Fibroblast of skin of right quadriceps (primary cell): Measurements from ENCODE around the gene ABCC3.
"Not testable (repeated sequence)": the region's sequence is repeated elsewhere in the genome, so short reads cannot be mapped to it uniquely, and the experiment has no call there.

Source experiments
- DNase-seq: peaks from one replicate; pipeline ENCODE4 v3.0.0-alpha.2; 2013

The ABCC3 gene

GRCh38 chr17:50672071-50672470 is 37.4 kb downstream of the ABCC3 start:
- DNase-seq, result no peak

GRCh38 chr17:50672831-50673551 is 38.3 kb downstream of the ABCC3 start:
- DNase-seq, result no peak

- DNase-seq, result no peak
Observed at GRCh38 chr17:50675190-50675589, 40.5 kb downstream of the ABCC3 start.

- no peak for DNase-seq
Observed at GRCh38 chr17:50675627-50676026, 40.9 kb downstream of the ABCC3 start.

DNA sequence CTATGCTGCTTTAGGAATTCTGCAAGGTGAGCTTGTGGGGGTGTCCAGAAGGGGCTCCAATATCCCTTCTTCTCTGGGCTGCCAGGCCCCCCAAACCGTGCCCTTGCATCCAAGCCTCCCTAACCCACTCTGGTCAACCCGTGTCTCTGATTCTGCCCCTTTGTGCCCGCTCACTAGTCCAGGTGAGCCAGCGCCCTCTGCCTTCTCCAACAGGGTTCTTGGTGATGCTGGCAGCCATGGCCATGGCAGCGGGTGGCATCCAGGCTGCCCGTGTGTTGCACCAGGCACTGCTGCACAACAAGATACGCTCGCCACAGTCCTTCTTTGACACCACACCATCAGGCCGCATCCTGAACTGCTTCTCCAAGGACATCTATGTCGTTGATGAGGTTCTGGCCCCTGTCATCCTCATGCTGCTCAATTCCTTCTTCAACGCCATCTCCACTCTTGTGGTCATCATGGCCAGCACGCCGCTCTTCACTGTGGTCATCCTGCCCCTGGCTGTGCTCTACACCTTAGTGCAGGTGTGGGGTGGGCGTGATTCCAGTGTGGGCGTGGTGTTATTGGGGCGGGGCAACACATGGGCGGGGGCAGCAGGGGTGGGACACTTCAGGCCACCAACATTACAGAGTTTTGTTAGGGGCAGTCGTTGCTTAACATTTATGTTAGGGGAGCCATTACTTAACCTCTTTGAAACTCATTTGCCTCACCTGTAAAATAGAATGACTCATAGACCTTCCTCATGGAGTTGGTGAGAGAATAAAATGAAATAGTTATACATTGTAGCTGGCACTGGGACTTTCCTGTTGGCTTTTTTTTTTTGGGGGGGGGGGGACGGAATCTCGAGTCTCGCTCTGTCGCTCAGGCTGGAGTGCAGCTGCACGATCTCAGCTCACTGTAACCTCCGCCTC is 41.6 kb downstream of the ABCC3 start:
- no peak for DNase-seq

GRCh38 chr17:50677851-50678375 is 43.2 kb downstream of the ABCC3 start:
- no peak for DNase-seq

GRCh38 chr17:50679008-50679544 is 44.4 kb downstream of the ABCC3 start:
- DNase-seq, result no peak

DNA sequence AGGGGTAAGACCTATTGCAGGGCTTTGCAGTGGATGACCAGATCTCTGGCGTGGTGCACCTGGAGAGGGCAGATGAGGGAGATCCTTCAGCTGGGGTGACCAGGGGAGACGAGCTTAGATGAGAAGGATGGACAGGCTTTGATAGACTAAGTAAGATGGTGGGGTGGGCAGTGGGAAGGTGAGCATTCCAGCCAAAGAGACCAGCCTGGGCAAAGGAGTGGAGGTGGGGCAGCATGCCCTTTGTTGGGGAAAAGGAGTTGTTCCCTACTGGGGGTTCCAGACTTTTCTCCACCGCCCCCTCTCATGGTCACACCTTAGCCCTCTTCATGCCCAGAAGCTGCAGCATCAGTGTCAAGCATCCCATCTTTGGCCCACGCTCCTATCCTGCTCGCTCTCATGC is 45.4 kb downstream of the ABCC3 start:
- no peak for DNase-seq

DNA sequence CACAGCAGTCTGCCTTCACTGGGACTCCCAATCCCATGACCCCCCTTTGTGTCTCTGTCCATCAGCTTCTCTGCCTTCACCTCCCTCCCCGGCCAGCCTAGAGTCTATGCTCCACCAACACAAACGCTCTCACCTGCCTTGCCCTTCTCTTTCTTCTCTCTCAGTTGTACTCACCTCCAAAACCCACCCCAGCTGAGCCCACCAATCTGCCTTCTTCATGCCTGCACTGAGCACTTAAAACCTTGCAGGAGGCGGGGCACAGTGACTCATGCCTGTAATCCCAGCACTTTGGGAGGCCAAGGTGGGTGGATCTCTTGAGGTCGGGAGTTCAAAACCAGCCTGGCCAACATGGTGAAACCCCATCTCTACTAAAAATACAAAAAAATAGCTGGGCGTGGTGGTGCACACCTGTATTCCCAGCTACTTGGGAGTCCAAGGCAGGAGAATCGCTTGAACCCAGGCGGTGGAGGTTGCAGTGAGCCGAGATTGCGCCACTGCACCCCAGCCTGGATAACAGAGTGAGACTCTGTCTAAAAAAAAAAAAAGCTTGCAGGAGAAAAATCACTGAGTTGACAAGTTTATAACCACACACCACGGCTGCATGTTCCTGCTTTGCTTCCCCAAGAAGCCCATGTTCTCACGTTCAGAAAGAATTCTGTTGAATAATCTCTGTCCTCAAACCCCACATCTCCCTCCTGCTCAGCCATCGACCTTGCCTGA is 46.0 kb downstream of the ABCC3 start:
- DNase-seq, result not testable (repeated sequence)

GRCh38 chr17:50681263-50682200 is 46.9 kb downstream of the ABCC3 start:
- DNase-seq, result peak; percentile 85

DNA sequence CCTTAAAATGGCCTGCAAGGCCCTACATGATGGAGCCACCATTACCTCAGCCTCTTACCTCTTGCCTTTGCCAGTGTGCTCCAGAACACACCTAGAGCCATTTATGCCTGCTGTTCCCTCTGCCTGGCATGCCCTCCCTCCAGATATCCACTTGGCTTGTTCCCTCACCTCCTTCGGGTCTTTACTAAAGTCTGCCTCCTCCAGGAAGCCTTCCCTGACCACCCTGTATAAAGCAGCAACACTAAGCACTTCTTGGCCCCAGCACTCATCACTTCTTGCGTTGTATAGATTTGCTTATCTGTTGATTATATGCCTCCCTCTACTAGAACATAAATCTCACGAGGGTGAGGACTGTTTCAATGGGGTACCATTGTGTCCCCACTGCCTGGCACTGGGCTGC is 47.8 kb downstream of the ABCC3 start:
- DNase-seq, result no peak

DNA sequence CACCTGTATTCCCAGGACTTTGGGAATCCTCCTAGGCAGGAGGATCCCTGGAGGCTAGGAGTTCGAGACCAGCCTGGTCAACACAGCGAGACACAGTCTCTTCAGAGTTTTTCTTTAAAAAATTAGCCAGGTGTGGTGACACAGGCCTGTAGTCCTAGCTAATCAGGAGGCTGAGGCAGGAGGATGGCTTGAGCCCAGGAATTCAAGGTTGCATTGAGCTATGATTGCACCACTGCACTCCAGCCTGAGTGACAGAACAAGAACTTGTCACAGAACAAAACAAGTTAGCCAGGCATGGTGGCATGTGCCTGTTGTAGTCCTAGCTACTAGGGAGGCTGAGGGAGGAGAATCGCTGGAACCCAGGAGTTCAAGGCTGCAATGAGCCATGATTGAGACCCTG is 48.3 kb downstream of the ABCC3 start:
- DNase-seq, result no peak

- DNase-seq, result no peak
Observed at GRCh38 chr17:50683434-50684287, 49.0 kb downstream of the ABCC3 start.

GRCh38 chr17:50684288-50684611 is 49.6 kb downstream of the ABCC3 start:
- no peak for DNase-seq

- no peak for DNase-seq
Observed at GRCh38 chr17:50684612-50685333, 50.1 kb downstream of the ABCC3 start.

- DNase-seq, result no peak
Observed at GRCh38 chr17:50685334-50685665, 50.6 kb downstream of the ABCC3 start.

DNA sequence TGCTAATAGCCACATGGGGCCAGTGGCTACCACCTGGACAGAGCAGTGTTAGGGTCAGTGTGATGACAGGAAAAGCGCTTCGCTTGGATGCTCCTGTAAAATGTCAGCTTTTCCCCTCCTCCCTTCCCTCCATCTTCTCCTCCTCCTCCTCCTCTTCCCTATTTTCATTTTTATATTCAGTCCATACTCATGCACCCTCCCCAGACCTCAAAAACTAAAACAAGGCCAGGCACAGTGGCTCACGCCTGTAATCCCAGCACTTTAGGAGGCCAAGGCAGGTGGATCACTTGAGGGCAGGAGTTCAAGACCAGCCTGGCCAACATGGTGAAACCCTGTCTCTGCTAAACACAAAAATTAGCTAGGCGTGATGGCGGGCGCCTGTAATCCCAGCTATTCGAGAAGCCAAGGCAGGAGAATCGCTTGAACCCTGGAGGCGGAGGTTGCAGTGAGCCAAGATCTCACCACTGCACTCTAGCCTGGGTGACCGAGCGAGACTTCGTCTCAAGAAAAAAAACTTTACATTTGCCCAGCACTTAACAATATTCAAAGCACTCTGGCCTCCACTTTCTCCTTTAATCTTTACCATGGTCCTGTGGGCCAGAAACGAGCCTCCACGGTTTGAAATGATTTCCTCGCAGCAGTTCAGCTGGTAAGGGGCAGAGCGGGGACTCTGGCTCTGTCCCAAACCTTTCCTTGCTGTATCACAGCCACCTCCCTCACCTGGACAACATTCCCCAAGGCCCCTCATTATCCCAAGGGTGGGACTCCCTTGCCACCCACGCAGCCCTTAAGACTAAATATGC is 51.2 kb downstream of the ABCC3 start:
- DNase-seq, result no peak

DNA sequence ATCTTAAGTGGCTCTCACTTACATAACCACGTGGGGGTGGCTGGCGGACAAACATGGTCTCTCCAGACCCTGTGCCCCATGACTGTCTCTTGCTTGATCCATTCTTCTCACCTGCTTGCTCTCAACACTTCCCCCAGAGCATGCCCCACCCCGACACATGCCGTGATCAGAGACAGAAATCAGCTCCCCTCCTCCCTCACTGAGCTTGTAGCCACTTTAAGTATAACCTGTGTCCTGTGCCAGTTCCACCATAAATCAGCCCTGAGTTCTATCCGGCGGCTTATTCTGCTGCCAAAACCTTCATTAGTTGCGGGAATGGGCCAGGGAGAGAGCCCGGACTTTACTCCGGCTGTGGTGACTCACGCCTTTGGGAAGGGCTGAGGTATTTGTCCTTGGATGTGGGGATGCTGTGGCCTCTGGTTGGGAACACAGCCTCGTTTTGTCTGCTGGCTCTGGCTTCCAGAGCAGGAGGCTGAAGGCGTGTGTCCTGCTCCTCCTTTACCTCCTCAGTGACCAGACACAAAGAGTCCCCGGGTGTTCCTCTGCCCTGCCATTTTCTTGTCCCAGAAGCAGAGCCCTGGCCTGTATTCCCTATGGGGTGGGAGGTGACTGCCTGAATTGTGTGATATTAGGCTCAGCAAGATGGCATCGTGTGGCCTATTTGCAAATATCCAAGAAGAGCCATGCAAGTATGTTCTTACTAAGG is 52.0 kb downstream of the ABCC3 start:
- peak; percentile 89 for DNase-seq
